T-helper 17 cell (primary cell): Measurements from ENCODE around the gene GNE. TPM values are rescaled to one million over a fixed set of nuclear protein-coding genes. Genes with fewer than 3 reads are reported as not detected.
A peak's percentile ranks its signal among the peaks of the same experiment; 100 is the strongest.
"Not testable (repeated sequence)": the region's sequence is repeated elsewhere in the genome, so short reads cannot be mapped to it uniquely, and the experiment has no call there.

Source experiments
- ATAC-seq: fragments of 150-1000 bp; cut with Tn5 transposase; 2 replicates; pipeline ENCODE4 v1.10.0; 2021; ENCODE audit warnings: mild to moderate bottlenecking, moderate library complexity
- DNase-seq, 3 donors: peaks; one replicate each; pipeline versions ENCODE4 v3.0.0 to v3.0.0-alpha.2; 2020 to 2021
- H3K9me3 ChIP-seq: one replicate; pipeline ENCODE4 v1.7.0; 2013; ENCODE audit warnings: low read length, mild to moderate bottlenecking; ENCODE audit not compliant: control insufficient read depth, poor library complexity, severe bottlenecking
- H3K27ac Mint-ChIP-seq: one replicate; pipeline ENCODE4 v1.8.0; 2022; ENCODE audit warnings: mild to moderate bottlenecking, moderate library complexity, mixed read lengths
- H3K27me3 Mint-ChIP-seq: one replicate; pipeline ENCODE4 v1.8.0; 2022; ENCODE audit warnings: mixed read lengths
- H3K36me3 Mint-ChIP-seq: one replicate; pipeline ENCODE4 v1.8.0; 2022; ENCODE audit warnings: low read depth, mixed read lengths
- H3K4me1 Mint-ChIP-seq: one replicate; pipeline ENCODE4 v1.8.0; 2022; ENCODE audit warnings: mild to moderate bottlenecking, mixed read lengths
- H3K4me3 Mint-ChIP-seq: one replicate; pipeline ENCODE4 v1.8.0; 2022; ENCODE audit warnings: mild to moderate bottlenecking, moderate library complexity, mixed read lengths
- total RNA-seq, 4 donors: library from RNA in 2 of 4; stranded (reverse) in 2 of 4; gene quantifications; one replicate each; pipeline ENCODE4 v1.2.3 and lab custom pipeline; 2022 to 2026

Gene GNE
- total RNA-seq, 2 donors from 2014 or later = 13.3 to 15.4 TPM

GRCh38 chr9:36286388-36286787 lies 28.1 kb upstream of the GNE start:
- Mint-ChIP-seq H3K27me3 (no peaks in the 10 kb centered on the region), H3K27ac (peak overlapping the region; percentile 43), H3K4me1 (no peaks in the 10 kb centered on the region), H3K36me3 (no peaks in the 10 kb centered on the region), H3K4me3 (no peak overlapping the region)
- DNase-seq (no peak), ATAC-seq (no peak)
- no peaks in the 10 kb centered on the region for H3K9me3 ChIP-seq

DNA sequence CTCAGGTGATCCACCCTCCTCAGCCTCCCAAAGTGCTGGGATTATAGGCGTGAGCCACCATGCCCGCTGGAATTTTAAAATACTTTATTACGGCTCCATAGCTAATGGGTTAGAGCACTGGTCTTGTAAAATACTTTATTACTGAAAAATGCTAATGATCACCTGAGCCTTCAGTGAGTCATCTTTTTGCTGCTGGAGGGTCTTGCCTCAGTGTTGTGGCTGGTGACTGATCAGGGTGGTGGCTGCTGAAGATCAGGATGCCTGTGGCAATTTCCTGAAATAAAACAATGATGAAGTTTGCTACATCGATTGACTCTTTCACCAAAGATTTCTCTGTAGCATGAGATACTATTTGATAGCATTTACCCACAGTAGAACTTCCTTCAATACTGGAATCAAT lies 26.0 kb upstream of the GNE start:
- H3K27me3 Mint-ChIP-seq = no peaks in the 10 kb centered on the region
- H3K4me1 Mint-ChIP-seq = no peaks in the 10 kb centered on the region
- no peak overlapping the region for H3K4me3 Mint-ChIP-seq
- H3K9me3 ChIP-seq = no peaks in the 10 kb centered on the region
- DNase-seq (no peak), ATAC-seq (no peak)
- H3K27ac Mint-ChIP-seq = no peak overlapping the region
- no peaks in the 10 kb centered on the region for H3K36me3 Mint-ChIP-seq

DNA sequence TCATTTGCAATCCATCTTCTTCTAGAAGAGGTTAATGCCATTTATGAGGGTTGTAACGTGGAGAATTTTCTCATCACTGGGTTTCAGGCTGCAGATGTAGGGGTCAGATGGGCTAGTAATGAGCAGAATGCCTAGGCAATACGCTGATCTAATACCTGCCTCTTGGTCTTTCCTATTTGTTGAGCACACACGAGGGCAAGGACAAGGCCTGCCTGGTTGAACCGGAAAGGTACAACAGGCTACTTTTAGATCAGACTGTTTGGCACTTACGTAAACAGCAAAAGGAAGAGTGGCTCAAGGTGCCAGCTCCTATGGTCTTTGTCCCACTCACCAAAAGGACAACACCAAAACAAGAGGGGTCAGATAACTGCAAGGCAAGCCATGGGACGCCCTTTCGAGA lies 24.0 kb upstream of the GNE start:
- Mint-ChIP-seq H3K4me1 (no peaks in the 10 kb centered on the region), H3K27ac (no peak overlapping the region), H3K4me3 (no peak overlapping the region), H3K27me3 (no peaks in the 10 kb centered on the region), H3K36me3 (no peaks in the 10 kb centered on the region)
- no peaks in the 10 kb centered on the region for H3K9me3 ChIP-seq
- no peak for DNase-seq
- no peak for ATAC-seq

DNA sequence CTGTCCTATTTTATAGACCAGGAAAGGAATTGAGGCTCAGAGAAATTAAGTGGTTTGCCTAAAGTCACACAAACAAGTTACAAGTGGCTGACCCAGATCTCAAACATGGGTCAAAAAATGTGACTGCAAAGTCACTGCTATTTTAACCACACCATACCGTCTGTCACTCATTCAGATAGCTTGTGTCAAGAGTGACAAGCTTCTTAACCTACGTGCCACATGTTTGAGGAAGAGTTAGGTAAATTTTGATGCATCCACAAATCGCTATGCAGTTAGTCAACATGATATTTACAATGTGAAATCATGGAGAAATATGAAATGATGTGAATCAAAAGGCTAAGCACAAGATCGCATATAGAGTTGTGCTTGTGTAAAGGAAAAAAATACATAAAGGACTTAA lies 22.7 kb upstream of the GNE start:
- DNase-seq = no peak
- ATAC-seq = no peak
- no peaks in the 10 kb centered on the region for H3K9me3 ChIP-seq
- no peaks in the 10 kb centered on the region for H3K36me3 Mint-ChIP-seq
- no peak overlapping the region for H3K27ac Mint-ChIP-seq
- H3K4me3 Mint-ChIP-seq = no peak overlapping the region
- no peaks in the 10 kb centered on the region for H3K4me1 Mint-ChIP-seq
- no peaks in the 10 kb centered on the region for H3K27me3 Mint-ChIP-seq

DNA sequence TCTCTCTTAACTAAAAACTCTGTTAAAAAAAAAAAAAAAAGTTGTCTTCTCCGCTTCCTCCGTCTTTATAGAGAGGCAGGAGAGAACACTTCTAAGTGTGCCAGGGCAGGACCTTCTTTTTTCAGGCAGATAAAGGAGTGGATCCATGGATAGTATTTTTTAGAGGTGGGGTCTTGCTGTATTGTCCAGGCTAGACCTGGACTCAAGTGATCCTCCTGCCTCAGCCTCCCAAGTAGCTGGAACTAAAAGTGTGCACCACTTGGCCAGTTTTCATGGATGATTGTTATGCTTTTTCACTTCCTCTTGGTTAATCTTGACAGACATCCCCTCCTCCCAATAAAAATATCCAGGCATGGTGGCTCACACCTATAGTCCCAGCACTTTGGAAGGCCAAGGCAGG lies 20.0 kb upstream of the GNE start:
- no peaks in the 10 kb centered on the region for H3K9me3 ChIP-seq
- ATAC-seq = no peak
- H3K4me1 Mint-ChIP-seq = peaks cover 3% of the 10 kb centered on the region
- DNase-seq = no peak
- no peaks in the 10 kb centered on the region for H3K27me3 Mint-ChIP-seq
- H3K4me3 Mint-ChIP-seq = no peak overlapping the region
- H3K36me3 Mint-ChIP-seq = peaks cover 2% of the 10 kb centered on the region
- no peak overlapping the region for H3K27ac Mint-ChIP-seq

DNA sequence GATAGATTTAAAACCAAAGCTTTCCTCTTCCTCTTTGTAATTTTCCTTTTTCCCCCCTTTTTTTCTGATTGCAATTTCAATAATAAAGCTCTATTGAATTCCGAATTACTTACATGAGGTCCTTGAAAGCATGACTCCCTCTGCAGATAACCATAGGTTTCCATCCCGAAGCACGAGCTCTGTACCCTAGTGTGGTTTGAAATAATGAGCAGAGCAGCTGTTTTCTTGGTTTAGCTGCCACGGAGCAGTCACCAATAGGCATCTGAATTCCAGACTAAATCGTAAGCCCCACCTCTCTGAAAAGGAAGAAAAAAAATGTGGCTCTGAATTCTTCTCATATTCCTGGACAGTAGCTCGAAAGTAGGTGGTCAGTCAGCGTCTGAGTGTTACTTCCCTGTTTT lies 18.5 kb upstream of the GNE start:
- H3K27ac Mint-ChIP-seq = no peak overlapping the region
- H3K9me3 ChIP-seq = no peaks in the 10 kb centered on the region
- no peak for ATAC-seq
- no peak overlapping the region for H3K4me3 Mint-ChIP-seq
- H3K27me3 Mint-ChIP-seq = no peaks in the 10 kb centered on the region
- H3K4me1 Mint-ChIP-seq = peaks cover 3% of the 10 kb centered on the region
- peaks cover 5% of the 10 kb centered on the region for H3K36me3 Mint-ChIP-seq
- no peak for DNase-seq

GRCh38 chr9:36276254-36276653 lies 18.0 kb upstream of the GNE start:
- H3K4me3 Mint-ChIP-seq = no peak overlapping the region
- peaks cover 7% of the 10 kb centered on the region for H3K36me3 Mint-ChIP-seq
- ATAC-seq = no peak
- no peak for DNase-seq
- peaks cover 3% of the 10 kb centered on the region for H3K4me1 Mint-ChIP-seq
- no peaks in the 10 kb centered on the region for H3K9me3 ChIP-seq
- H3K27me3 Mint-ChIP-seq = no peaks in the 10 kb centered on the region
- H3K27ac Mint-ChIP-seq = no peak overlapping the region

- no peak overlapping the region for H3K27ac Mint-ChIP-seq
- DNase-seq (no peak), ATAC-seq (no peak)
- H3K9me3 ChIP-seq = no peaks in the 10 kb centered on the region
- no peaks in the 10 kb centered on the region for H3K27me3 Mint-ChIP-seq
- H3K4me3 Mint-ChIP-seq = no peak overlapping the region
- peaks cover 7% of the 10 kb centered on the region for H3K36me3 Mint-ChIP-seq
- H3K4me1 Mint-ChIP-seq = peaks cover 3% of the 10 kb centered on the region
Observed at GRCh38 chr9:36275060-36275459, 16.8 kb upstream of the GNE start.

DNA sequence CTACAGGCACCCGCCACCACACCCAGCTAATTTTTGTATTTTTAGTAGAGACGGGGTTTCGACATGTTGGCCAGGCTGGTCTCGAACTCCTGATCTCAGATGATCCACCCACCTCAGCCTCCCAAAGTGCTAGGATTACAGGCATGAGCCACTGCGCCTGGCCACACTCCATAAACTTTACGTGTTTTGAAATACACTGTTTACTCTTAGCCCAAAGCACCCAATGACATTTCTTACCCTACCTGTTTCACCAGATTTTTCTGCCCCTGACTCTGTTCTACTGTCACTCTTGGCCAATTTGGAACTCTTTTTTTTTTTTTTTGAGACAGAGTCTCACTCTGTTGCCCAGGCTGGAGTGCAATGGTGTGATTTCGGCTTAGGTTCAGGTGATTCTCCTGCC lies 15.1 kb upstream of the GNE start:
- not testable (repeated sequence) for H3K4me1 Mint-ChIP-seq, H3K4me3 Mint-ChIP-seq, H3K36me3 Mint-ChIP-seq, H3K27me3 Mint-ChIP-seq, H3K27ac Mint-ChIP-seq, ATAC-seq, H3K9me3 ChIP-seq, DNase-seq

GRCh38 chr9:36268007-36268427 lies 9.8 kb upstream of the GNE start:
- Mint-ChIP-seq H3K27me3 (no peaks in the 10 kb centered on the region), H3K36me3 (peaks cover 5% of the 10 kb centered on the region), H3K4me3 (no peak overlapping the region), H3K27ac (no peak overlapping the region), H3K4me1 (no peaks in the 10 kb centered on the region)
- no peaks in the 10 kb centered on the region for H3K9me3 ChIP-seq
- no peak for DNase-seq
- no peak for ATAC-seq

DNA sequence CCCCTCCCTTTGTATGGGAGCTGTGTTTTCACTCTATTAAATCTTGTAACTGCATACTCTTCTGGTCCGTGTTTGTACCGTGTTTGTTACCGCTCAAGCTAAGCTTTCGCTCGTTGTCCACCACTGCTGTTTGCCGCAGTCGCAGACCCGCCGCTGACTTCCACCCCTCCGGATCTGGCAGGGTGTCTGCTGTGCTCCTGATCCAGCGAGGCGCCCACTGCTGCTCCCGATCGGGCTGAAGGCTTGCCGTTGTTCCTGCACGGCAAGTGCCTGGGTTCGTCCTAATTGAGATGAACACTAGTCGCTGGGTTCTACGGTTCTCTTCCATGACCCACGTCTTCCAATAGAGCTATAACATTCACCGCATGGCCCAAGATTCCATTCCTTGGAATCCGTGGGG lies 6.6 kb upstream of the GNE start:
- Mint-ChIP-seq H3K27me3 (no peaks in the 10 kb centered on the region), H3K27ac (no peak overlapping the region), H3K36me3 (no peaks in the 10 kb centered on the region), H3K4me1 (no peaks in the 10 kb centered on the region), H3K4me3 (no peak overlapping the region)
- no peak for ATAC-seq
- H3K9me3 ChIP-seq = no peaks in the 10 kb centered on the region
- DNase-seq = no peak

DNA sequence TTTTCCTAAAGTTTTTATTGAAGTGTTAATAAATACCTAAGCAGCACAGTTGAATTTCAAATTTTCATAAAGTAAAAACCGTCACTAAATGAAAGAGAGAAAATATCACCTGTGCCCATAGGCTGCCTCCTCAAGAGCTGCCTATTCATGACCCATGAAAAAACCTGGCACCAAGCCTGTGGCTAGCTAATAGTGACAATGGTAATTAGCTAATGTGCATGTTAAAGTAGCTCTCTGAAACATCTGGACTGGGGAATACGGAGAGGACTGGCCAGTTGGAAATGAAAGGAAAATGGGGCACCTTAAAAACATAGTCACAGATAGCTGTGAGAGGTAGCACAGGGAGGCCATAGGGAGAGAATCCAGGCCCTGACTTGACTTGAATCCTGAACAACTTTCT lies 5.4 kb upstream of the GNE start:
- DNase-seq = no peak
- H3K9me3 ChIP-seq = no peaks in the 10 kb centered on the region
- no peak overlapping the region for H3K4me3 Mint-ChIP-seq
- ATAC-seq = no peak
- no peaks in the 10 kb centered on the region for H3K27me3 Mint-ChIP-seq
- no peak overlapping the region for H3K27ac Mint-ChIP-seq
- H3K4me1 Mint-ChIP-seq = peaks cover under 1% of the 10 kb centered on the region
- no peaks in the 10 kb centered on the region for H3K36me3 Mint-ChIP-seq

- Mint-ChIP-seq H3K4me3 (peak overlapping the region; percentile 98), H3K27ac (peak overlapping the region; percentile 95), H3K36me3 (no peaks in the 10 kb centered on the region), H3K4me1 (peaks cover 4% of the 10 kb centered on the region), H3K27me3 (no peaks in the 10 kb centered on the region)
- DNase-seq (no peak), ATAC-seq (no peak)
- no peaks in the 10 kb centered on the region for H3K9me3 ChIP-seq
Observed at GRCh38 chr9:36258996-36259533, 817 bp upstream of the GNE start.

DNA sequence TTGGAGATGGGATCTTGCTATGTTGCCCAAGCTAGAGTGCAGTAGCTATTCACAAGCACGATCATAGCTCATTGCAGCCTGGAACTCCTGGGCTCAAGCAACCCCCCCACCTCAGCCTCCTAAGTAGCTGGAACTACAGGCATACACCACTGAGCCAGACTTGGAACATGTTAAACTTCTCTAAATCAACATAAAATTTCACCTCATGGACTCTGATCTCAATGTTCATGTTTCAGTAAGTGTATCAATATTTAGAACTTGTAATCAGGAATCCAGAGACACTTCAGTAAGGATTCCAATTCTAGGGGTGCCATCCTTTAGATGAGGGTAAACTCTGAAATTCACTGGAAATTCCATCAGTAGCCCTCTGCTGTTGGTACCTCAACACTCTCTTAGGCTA lies 6.8 kb downstream of the GNE start:
- H3K27ac Mint-ChIP-seq = no peak overlapping the region

More for the DNA sequence above, 6.8 kb downstream of the GNE start:
- DNase-seq = no peak
- Mint-ChIP-seq H3K36me3 (peaks cover 2% of the 10 kb centered on the region), H3K27me3 (no peaks in the 10 kb centered on the region), H3K4me1 (peaks cover 7% of the 10 kb centered on the region), H3K4me3 (no peak overlapping the region)
- no peak for ATAC-seq
- no peaks in the 10 kb centered on the region for H3K9me3 ChIP-seq
